ENCODE results near the gene MYO3B. TPM values are rescaled to one million over a fixed set of nuclear protein-coding genes. Genes with fewer than 3 reads are reported as not detected.
A peak's percentile ranks its signal among the peaks of the same experiment; 100 is the strongest.

MYO3B gene
- total and polyA plus RNA-seq, 8 donors, result 1.3 to 4.1 (median 2.6) TPM; not detected in 1

DNA sequence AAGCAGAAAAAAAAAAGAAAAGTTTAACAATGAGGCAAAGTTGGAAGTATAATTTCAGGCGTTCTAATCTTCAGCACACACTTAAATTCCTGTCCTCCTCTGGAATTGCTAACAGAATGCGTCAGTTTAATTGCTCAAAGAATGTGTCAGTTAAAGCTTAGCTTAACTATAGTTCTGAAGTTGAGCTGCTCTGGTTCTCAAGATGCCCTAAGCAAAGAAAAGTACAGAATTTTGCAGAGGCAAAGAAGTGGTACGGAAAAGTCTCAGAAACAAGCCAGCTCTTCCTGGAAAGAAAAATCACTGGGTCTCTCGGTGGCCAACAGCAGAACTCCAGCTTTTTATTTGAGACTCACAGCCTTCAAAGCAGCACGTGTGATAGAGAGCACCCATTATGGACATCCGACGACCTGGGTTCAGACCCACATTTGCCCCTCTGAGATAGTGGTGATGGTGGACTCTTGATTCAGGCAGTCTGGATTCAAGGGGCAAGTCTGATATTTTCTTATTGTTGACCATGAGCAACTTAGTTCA is 22.2 kb upstream of the MYO3B start:
- H3K9me3 ChIP-seq, result no peaks in the 10 kb centered on the region
- H3K4me3 ChIP-seq, result no peak overlapping the region
- no peaks in the 10 kb centered on the region for H3K36me3 ChIP-seq
- ATAC-seq (peak; percentile 74), DNase-seq (no peak)
- H3K4me1 ChIP-seq, result peaks cover 0 to 5% of the 10 kb centered on the region in 2 donors
- TF ChIP-seq, protein P1, sequence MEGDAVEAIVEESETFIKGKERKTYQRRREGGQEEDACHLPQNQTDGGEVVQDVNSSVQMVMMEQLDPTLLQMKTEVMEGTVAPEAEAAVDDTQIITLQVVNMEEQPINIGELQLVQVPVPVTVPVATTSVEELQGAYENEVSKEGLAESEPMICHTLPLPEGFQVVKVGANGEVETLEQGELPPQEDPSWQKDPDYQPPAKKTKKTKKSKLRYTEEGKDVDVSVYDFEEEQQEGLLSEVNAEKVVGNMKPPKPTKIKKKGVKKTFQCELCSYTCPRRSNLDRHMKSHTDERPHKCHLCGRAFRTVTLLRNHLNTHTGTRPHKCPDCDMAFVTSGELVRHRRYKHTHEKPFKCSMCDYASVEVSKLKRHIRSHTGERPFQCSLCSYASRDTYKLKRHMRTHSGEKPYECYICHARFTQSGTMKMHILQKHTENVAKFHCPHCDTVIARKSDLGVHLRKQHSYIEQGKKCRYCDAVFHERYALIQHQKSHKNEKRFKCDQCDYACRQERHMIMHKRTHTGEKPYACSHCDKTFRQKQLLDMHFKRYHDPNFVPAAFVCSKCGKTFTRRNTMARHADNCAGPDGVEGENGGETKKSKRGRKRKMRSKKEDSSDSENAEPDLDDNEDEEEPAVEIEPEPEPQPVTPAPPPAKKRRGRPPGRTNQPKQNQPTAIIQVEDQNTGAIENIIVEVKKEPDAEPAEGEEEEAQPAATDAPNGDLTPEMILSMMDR (IDR thresholded peaks at IDR 0.05), result no peak
- H3K27me3 ChIP-seq, result no peaks in the 10 kb centered on the region
- intact Hi-C loops (cut with DNase I), result no loop called here
- H3K27ac ChIP-seq, result no peak overlapping the region

DNA sequence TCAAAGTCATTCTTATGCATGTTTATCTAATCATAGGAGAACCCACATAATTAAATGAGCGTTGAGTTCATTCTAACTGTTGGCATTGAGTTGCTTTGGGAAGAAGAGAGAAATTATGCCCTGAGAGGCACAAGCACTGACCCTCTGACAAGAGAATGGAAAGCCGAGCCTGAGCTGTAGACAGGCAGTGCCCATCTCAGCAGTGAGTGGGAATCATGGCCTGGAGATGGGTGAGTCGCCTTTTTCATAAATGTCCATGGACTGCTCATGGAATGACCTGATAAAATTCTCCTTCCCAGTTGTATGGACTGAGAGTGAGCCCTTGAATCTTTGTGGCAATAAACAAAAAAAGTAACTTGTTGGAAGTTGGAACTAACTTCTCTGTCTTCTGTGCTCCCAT is 21.4 kb upstream of the MYO3B start:
- H3K27me3 ChIP-seq, result no peaks in the 10 kb centered on the region
- TF ChIP-seq, protein P1 (IDR thresholded peaks at IDR 0.05), result no peak
- ATAC-seq (no peak), DNase-seq (no peak)
- peaks cover 0 to 5% of the 10 kb centered on the region in 2 donors for H3K4me1 ChIP-seq
- intact Hi-C loops (cut with DNase I), result no loop called here
- no peak overlapping the region for H3K27ac ChIP-seq
- no peak overlapping the region for H3K4me3 ChIP-seq
- no peaks in the 10 kb centered on the region for H3K9me3 ChIP-seq
- H3K36me3 ChIP-seq, result no peaks in the 10 kb centered on the region

DNA sequence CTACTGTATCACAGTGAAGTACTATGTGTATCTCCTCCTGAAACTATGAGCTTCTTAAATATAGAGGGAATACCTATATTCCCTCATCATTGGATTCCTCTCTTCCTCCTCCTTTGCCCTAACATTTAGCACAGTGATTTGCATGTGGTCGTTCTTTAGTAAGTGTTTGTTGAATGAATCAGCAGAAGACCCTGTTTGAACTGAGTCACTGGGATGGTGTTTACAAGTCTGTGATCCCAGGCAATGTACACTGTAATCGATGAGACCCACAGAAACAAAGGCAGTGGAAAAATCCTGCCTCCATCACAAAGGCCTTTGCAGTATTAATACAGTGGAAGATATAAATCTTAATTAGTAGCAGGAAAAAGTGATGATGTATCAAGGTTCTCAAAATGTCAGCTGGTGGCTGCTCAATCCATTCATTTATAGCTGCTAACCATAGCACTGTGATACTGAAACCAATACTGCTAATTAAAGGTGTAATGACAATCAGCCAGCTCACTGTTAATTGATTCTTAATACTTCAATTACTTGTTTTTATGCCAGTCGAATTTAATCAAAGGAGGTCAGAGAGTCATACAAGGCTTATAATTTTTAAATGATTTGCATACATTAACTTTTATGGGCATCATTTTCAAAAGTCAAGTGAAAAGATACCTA is 20.8 kb upstream of the MYO3B start:
- H3K9me3 ChIP-seq, result no peaks in the 10 kb centered on the region
- no peak overlapping the region for H3K4me3 ChIP-seq
- H3K27me3 ChIP-seq, result no peaks in the 10 kb centered on the region
- no peak overlapping the region for H3K27ac ChIP-seq
- ATAC-seq (no peak), DNase-seq (no peak)
- peaks cover 0 to 5% of the 10 kb centered on the region in 2 donors for H3K4me1 ChIP-seq
- H3K36me3 ChIP-seq, result no peaks in the 10 kb centered on the region
- TF ChIP-seq, protein P1 (IDR thresholded peaks at IDR 0.05), result no peak
- intact Hi-C loops (cut with DNase I), result no loop called here

DNA sequence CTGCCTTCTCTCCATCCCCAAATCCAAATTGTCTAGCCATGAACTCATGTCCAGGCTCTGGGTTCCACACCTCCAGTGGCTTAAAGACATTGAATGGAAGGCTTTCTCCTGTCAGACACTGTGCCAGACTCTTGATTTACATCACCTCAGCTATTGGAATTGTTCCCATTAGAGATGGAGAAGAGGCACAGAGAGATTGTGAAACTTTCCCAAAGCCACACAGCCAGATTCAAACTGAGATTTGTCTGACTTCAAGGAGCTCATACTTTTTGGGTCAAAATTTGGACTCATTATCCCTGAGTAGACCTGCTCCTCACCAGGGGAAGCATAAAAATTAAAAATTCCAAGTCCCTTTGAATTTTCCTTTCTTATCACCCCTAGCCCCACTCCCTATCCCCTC is 18.9 kb upstream of the MYO3B start:
- peaks cover 0 to 5% of the 10 kb centered on the region in 2 donors for H3K4me1 ChIP-seq
- TF ChIP-seq, protein P1 (IDR thresholded peaks at IDR 0.05), result no peak
- no peaks in the 10 kb centered on the region for H3K27me3 ChIP-seq
- H3K27ac ChIP-seq, result no peak overlapping the region
- no peaks in the 10 kb centered on the region for H3K9me3 ChIP-seq
- H3K4me3 ChIP-seq, result no peak overlapping the region
- DNase-seq, result no peak
- intact Hi-C loops (cut with DNase I), result no loop called here
- H3K36me3 ChIP-seq, result no peaks in the 10 kb centered on the region
- no peak for ATAC-seq

DNA sequence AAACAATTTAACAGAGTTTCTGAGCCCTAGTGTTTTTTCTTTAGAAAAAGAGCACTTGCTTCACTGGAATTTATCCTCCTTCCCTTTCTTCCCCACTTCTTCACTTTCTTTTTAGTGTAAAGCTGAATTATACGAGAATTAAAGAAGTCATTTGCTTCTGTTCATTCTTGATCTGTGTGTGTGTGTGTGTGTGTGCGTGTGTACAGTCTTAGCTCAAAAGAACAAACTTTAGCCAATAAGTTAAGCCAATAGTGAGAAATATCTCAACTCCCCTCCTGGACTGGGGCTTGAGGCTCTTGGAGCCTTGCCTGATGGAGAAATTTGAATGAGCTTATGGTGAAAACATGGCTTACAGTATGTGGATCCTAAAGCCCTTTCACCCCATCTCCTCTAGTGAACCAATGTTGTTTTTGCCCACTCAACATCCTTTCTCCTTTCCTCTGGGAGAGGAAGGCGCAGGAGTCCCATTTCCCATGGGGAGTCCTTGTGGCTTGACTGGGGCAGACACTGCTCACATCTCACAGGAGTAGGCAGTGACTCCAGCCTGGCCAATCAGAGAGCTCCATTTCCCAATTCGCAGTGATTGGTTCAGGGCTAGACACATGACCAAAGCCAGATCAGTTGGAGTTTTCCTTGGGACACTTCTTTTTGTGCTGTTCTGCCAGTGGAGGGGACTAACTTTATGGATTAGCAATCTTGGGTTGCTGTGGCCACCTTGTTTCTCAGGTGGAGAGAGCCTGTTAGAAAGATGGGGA is 16.3 kb upstream of the MYO3B start:
- Histone ChIP-seq H3K4me1 (no peaks in the 10 kb centered on the region), H3K4me3 (no peak overlapping the region), H3K27ac (no peak overlapping the region), H3K36me3 (no peaks in the 10 kb centered on the region), H3K9me3 (no peaks in the 10 kb centered on the region), H3K27me3 (no peaks in the 10 kb centered on the region)
- no peak for DNase-seq
- intact Hi-C loops (cut with DNase I), result no loop called here
- ATAC-seq, result no peak
- TF ChIP-seq, protein P1 (IDR thresholded peaks at IDR 0.05), result no peak

All from left lung (tissue), 10 donors.